PFSK-1 (cell line): ENCODE results near the gene CCL11.

Experiments used
- FOXP2 ChIP-seq: optimal IDR thresholded peaks from 2 replicates; pipeline ENCODE3; 2011; ENCODE audit warnings: borderline replicate concordance, control low read depth, inconsistent platforms; ENCODE audit not compliant: insufficient read depth; ENCODE audit errors: extremely low read length, extremely low read depth
- POLR2AphosphoS5 ChIP-seq: IDR thresholded peaks from 2 replicates; pipeline ENCODE4 v1.6.1; 2012; ENCODE audit warnings: low read depth, mild to moderate bottlenecking, control low read depth, low read length, moderate library complexity
- REST ChIP-seq, 2 experiments: IDR thresholded peaks; 2 replicates each; pipeline versions ENCODE4 v1.6.1 to v1.8.0; 2011 to 2012; ENCODE audit warnings: low read depth in 2 of 2, low read length in 2 of 2, control low read depth in 1 of 2, inconsistent platforms in 1 of 2, mild to moderate bottlenecking in 1 of 2, moderate library complexity in 1 of 2; ENCODE audit not compliant: insufficient read depth in 1 of 2
- SIN3A ChIP-seq: IDR thresholded peaks from 2 replicates; pipeline ENCODE4 v1.6.1; 2012; ENCODE audit warnings: mild to moderate bottlenecking, low read length, moderate library complexity, borderline replicate concordance; ENCODE audit not compliant: insufficient read depth
- TAF1 ChIP-seq: IDR thresholded peaks from 2 replicates; pipeline ENCODE4 v1.6.1; 2012; ENCODE audit warnings: low read length, control low read depth, borderline replicate concordance; ENCODE audit not compliant: insufficient read depth

GRCh38 chr17:34283571-34283970 is 2.0 kb upstream of the CCL11 start:
- TF ChIP-seq REST (IDR thresholded peaks at IDR 0.05; ENCODE audit: insufficient read depth in 1 of 2, low read depth in 2 of 2, low read length in 2 of 2) (no peak), POLR2AphosphoS5 (no peak), SIN3A (no peak), TAF1 (no peak), FOXP2 (no peak)
